Stimulated activated CD4-positive, alpha-beta T cell treated with anti-CD3 and anti-CD28 coated beads, Interleukin-1b, Interleukin-23, amount 100 ng/mL, for 48 hours (primary cell): ENCODE measurements around the gene GALNT14.

ENCODE experiments used
- DNase-seq: peaks from one replicate; pipeline ENCODE4 v3.0.0-alpha.2; 2020

Gene GALNT14

DNA sequence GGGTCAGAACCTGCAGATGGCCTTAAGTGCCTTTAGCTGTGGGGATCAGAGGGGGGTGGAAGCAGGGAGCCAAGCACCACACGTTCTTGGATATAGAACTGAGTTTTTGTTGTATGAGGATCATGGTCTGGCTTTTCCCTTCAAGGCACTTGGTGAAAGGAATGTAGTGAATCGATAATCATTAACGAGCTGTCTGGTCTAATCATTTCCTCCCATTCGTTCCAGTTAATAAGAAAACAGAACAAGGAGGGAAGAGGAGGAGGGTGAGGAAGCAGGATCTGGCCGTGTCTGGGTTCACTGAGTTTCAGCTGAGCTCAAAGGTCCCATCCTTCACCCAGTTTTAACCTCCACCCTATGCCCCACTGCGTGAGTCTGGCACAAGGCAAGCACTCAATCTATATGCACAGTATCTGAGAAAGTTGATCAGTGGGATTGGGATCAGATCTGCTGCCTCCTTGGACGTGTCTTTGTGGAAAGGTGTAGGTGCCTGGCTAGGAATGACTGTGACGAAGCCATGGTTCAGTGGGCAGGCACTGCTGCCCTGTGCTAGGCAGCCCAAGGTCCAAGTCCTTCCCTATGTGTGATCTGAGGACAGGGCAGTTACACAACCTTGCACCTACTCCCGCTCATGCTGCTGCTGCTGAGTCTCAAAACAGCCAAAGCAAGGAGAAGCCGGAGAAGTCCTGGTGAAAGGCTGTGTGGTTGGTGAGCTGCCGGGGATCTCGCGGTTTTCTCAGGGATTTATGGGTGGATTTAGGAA is 54.8 kb downstream of the GALNT14 start:
- DNase-seq = no peak

DNA sequence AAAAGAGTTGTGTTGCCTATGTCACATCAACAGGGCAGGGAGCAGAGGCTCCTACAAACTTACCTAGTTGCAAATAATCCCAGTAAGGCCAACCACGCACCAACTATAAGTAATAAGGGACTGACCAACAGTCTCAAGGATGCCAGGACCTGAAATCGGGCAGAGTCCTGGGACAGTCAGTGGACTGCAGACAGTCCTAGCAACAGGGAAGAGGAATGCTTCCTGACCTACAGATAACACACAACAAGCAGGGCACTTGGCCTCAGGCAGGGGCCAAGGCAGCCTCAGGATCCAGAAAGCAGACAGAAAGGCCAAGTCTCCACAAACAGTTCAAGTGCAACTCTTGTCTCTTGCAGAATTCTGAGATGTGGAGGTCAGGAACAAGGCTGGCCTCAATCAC is 56.2 kb downstream of the GALNT14 start:
- no peak for DNase-seq

DNA sequence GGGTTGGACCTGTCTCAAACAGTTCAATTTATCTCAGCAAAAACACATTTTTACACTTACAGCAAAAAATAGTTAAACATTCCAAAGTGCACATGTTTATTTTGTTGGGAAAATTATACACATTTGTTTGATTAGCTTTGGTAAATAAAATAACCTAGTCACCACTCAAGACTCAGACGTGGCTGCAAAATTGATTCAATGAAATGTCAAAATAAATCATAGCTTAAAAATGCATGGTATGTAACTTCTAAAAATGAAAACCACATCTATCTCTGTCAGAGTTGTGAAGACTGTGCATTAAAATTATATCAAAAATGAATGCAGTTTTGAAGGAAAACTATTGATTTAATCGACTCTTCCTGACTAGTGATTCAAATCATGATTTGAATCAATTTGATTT is 56.7 kb downstream of the GALNT14 start:
- no peak for DNase-seq

DNA sequence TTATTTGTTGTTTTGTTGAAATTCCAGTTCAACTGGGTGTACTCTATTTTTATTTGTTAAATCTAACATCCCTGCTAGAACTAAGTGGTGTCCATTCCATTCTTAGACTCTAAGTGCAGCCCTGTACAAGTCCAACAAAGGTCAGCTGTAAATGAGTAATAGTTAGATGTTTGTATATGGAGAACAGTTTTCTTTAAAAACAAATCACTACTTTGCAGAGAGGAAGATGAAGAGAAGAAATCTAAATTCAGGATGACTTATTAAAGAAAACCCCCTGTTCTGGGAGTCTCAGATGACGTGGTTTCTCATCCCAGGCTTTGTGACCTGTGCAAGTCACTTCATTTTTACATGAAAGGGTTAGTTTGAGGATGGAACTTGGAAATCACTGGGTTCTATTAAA is 57.9 kb downstream of the GALNT14 start:
- no peak for DNase-seq

DNA sequence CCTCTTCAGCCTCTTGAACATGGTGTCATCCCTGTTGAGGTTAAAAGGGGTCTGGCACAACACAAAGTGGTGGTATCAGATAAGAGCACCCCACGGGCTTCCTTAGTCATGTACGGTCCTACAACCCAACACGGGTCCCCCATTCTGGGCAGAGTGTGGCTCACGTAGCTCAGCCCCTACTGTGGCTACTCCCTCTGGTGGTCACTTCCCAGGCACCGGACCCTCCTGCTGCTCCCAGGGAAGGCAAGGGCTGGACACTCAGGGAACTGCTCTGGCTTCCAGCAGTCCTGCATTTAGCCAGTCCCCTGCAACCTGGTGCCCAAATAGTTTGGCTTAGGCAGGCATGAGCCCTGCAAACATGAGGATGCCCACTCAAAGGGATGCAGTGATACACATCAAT is 58.6 kb downstream of the GALNT14 start:
- DNase-seq = no peak

DNA sequence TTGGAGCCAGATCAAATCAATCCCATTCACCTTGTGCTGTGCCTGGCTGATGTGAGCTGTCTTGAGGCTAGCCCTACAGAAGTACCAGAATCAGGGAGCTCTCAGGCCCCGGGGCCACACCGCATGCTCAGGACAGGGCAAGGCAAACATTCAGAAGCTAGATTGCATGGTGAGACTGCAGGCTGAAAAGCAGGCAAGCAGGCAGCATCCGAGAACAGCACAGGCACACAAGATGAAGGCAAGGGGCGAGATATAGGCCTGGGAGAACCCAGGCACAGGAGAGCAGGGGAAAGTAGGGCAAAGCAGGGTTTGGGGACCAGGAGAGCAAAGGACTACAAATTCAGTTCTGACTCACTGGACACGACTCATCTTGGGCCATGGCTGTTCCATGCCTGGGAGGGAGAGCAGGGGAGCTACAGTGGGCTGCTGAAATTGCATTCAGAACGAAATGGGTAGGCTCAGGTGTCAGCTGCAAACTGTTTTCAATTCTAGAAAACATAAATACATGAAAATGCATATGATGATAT is 59.6 kb downstream of the GALNT14 start:
- no peak for DNase-seq

DNA sequence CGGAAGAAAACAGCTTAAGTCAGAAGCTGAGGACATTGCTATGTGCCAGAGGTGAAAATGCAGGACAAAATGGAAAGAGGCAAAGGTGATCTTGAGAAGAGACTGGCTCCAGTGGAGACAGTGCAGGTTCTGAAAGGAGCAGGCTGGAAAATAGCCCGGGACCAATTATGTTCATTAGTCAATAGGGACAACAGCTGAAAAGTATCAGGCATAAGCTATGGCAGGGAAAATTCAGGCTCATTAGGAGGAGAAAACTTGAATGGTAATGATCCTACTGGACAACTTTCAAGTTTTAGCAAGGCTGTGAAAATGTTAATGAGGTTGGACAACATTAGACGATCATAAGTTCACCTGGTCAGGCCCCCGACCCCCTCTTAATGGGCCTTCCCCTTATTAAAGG is 60.2 kb downstream of the GALNT14 start:
- no peak for DNase-seq

DNA sequence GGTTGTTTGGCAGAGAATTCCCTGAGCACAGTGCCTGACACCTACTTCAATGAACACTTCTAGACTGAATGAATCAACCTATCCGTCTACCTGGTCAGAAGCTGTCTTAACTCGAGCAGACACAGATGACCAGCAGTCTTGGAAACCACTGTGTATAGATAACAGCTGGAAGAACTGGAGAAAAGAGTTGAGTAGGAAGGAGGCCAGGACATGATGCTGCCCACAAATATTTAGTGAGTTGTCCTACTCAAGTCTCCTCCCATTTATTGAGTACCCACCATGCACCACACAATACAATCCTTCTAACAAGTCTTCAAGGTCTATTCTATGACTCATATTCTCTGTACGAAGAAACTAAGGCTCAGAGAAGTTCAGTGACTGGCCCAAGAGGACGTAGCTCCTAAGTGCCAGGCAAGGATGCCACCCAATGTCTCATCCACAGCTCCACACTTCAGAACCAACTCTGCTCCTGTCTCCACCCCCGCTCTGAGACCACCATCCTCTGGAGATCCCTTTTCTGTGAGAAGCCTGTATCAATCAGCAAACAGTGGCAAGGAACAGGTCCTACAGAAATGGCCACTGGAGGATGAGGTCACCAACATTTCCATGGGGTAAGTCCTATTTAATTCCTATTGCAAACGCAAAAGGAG is 62.2 kb downstream of the GALNT14 start:
- no peak for DNase-seq

DNA sequence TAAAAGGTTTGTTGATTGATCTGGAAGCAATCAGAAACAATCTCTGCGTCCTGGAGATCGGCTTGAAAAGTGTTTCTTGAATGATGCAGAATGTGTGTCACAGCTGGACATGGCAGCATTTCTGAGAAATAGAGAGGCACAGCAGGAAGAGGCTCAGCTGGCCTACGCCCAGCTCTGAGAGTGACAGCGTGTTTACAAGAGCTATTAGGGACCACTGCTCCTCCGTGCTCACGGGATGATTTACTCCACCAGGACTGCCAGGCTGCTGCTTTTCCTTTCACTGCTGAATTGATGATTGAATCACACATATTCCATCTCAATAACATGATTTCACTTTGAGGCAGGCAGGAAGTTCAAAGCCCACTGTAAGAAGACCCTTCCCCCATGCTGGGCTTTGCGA is 62.8 kb downstream of the GALNT14 start:
- DNase-seq = no peak

DNA sequence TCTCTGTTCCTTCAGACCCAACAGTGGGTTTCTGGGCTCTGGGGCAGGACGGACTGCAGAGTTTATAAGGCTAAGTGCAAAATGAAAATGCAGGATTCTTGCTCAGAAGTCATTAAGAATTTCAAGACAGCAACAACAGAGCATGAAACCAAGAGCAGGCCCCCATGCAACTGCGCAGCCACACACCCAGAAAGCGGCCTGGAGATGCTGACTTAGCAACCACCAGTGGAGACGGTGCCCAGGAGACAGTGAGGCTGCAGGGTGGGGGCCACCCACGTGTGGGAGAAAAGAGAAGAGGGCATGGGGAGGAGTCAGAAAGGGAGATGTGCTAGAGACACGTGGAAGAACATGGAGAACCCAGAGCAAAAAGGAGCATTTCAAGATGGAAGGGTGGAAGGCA is 66.5 kb downstream of the GALNT14 start:
- no peak for DNase-seq

DNA sequence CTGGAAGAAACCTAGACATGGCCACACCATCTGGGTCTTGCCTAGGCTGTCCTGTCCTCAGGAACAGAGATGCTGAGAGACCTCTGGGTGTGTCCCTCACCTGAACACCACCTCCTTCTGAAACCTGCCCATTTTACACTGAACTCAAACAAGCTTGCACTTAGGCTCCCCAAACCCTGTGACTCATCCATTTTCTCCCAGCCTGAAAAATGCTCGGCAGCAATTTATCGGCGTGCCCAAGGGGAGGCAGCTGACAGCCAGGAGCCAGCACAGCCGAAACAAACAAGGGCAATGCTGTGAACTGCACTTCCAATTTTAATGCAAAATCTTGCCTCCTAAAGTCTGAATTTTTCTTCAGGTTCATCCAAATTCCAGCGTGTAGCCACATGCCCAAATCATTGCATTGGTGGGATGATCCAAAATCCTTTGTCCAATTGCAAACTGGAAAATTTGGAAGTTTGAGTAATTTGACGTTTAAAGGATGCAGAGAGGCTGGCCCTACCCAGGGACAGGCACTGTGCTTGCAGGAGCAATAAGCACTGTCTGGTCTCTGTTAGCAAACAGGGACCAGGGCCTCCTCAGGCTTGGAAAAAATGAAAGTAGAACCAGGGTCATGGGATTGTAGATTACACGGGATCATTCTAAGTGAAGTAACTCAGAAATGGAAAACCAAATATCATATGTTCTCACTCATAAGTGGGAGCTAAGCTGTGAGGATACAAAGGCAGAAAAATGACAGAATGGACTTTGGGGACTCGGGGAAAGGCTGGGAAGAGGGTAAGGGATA is 67.7 kb downstream of the GALNT14 start:
- DNase-seq = no peak

DNA sequence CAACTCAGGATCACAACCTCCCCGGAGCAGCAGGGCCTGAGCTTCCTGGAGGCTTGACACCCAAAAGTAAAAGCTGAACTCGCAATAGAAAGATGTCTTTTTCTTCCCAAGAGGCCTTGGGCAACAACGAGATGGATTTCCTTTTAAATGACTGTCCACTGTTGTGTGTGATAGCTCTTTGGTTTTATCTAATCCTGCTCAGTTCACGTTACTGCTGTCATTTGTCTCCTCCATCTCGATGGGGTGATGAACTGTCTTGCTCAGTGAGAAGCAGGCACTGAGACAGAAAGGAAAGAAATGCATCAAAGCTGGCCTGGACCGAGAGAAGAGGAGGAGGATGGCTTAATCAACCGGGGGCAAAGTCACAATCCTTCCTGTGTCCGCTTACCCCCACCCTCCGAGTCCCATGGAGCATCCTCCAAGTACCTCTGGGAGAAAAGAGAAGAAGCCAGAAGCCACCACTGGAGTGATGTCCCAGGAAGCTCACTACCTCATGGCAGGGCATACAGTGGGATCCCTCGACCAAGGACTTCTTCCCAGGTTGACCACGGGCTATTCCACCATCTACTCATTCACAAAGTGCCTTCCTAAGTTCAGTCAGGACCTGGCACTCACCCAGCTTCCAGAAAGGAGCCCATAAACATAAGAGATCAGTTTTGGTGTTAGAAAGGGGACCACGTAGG is 68.5 kb downstream of the GALNT14 start:
- no peak for DNase-seq

DNA sequence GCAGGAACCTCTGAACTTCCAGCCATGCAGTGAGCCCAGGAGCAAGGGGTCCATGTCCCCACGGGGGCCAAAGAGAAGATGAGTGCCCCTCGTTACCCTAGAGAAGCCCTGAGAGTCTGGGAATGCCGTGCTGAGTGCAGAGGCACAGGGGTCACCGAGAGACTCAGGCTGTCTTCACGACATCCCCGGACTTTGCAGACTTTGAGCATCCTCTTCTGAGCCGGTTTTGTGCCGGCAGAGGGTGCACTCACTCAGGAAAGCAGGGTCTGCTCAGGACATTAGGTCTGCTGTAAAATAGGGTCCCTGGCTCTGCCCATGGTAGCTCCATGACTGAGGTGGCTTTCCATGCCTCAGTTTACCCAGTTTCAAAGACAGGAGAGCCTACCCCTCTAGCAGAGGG is 71.0 kb downstream of the GALNT14 start:
- DNase-seq = no peak

DNA sequence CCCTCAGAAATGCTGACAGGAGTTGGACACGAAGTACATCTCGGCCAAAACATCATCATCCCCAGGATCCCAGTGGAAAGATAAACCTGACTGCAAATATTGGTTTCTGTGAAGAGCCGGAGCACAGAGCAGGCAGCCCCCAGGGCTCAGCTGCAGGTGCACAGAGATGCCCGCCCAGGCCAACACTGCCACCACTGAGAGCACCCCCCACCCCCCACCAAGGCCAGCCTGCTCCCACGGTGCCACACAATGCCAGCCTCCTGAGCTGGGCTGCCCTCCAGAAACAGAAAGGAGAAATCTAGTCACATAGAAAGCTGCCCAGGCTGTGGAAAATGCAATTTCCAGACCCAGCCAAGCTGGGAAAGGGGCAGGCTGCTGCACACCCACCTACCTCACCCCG is 71.7 kb downstream of the GALNT14 start:
- DNase-seq = no peak

DNA sequence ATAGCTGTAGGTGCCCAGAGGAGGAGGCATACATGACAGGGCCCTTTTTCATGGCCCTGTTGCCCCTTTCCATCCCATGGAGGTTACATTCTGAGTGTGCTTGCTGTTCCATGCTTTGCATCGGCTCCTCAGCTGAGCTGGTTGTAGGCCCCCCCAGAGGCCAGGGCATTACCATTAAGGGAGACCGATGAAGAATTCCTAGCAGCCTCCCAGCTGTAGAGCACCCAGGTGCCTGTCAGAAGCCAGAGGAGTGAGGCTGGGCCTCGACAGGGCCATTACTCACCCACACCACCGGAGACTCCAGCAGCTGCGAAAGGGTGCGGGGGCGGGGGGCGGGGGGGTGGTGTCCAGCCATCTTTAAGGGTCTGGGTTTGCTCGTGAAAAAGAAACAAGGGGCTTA is 72.2 kb downstream of the GALNT14 start:
- DNase-seq = no peak

DNA sequence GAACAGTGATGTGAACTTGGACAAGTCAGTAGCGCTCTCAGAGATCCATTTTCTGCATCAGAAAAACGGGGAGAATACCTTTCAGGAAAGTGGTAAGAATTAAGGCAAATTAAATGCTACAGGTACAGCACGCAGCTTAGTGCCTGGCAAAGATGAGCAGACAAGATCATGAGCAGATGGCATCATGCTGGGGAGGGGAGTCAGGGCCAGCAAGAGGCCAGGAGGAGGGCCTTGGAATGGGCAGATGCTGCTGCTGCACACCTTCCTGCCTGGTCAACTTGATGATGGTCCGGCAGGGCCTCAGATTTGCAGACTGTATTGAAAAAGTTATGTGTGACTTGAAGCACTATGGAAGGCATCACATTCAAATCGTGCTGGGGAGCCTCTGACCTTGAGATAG is 72.9 kb downstream of the GALNT14 start:
- no peak for DNase-seq

DNA sequence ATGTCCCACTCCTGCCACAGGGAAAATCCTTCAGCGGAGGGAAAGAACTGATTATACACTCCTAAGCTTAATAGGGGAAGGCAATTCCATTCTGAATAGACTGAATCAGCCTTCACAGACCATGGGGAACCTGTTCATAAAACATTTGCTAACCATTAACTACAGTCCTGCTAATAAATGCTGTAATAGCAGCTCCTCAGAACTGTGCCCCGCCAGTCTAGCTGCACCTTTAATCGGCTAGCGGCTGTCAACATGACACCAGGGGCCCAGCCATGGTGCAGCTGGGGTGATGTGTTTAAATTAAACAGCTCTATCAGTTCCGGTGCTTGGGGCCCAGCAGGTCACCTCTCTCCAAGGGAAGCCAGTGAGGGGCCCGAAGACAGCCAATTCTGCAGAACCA is 77.8 kb downstream of the GALNT14 start:
- DNase-seq = no peak

DNA sequence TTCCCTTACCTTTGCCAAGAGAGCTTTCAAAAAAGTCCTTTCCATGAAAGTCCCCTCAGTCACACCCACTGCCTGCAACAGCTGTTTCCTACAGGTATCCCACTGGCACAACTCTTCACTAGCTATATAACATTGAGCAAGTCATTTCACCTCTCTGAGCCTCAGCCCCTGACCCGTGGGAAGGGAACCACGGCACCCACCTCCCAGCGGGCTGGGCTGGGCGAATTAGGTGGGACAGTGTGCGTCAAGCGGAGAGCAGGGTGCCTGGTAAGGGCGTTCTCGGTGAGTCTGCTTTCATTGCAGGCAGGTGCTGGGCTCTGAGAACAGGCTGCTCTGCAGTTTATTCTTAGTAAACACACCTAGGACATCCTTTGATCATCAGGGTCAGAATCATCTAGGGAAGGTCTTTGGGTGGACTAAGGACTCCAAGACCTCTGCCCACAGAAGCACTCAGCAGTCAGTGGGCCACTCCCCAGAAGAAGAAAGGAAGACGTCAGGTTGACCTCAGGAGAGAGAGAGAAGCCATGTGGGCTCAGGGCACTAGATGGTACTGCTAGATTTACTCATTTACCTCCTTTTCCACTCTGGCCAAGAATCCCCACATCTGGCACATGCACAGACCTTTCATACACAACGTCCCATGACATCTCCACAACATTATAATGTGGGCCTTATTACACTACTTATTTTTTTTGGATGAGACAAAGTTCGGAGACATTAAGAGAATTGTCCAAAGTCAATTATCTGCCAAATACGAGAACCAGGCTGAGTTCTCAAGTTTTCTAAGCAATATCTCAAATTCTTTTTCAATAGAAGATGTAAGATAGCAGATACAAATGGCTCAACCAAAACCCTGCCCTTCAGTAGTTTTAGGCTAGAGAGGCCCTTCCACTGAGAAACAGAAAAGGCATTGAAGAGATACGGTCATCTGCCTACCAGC is 79.9 kb downstream of the GALNT14 start:
- no peak for DNase-seq

DNA sequence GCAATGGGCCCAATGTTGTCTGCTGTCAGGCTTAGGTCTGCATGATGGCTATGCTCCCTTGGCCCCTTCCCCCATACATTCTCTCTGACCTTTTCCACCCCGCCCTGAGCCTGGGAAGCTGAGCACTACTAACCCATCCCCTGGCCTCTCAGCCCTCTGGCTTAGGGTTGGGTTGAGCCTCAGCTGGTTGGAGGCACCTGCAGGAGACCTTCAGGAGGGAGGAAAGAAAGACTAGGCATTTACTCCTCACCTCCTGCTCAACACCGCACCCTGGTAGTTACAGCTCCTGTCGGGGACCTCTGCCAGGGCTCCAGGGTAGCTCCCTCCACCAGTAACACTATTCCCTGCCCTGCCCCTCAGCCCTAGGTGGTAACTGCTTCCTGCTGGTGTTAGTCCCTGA is 80.5 kb downstream of the GALNT14 start:
- DNase-seq = no peak

DNA sequence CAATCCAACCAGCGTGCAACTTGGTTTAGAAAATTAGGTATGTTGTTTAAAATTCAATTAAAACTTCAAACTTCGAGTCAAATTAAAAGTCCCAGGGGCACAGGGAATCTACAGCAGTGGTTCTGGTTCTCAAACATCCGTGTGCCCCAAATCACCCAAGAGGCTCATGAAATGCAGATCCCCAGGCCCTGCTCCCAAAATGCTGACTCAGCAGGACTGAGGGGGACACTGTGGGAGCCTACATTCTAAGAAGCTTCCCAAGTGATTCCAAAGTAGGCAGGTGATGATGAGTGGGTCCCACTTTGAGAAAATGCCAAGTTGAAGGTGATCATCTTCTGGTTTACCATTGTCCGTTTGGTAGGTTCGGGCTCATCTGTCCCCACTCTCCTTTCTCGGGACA is 82.3 kb downstream of the GALNT14 start:
- no peak for DNase-seq

DNA sequence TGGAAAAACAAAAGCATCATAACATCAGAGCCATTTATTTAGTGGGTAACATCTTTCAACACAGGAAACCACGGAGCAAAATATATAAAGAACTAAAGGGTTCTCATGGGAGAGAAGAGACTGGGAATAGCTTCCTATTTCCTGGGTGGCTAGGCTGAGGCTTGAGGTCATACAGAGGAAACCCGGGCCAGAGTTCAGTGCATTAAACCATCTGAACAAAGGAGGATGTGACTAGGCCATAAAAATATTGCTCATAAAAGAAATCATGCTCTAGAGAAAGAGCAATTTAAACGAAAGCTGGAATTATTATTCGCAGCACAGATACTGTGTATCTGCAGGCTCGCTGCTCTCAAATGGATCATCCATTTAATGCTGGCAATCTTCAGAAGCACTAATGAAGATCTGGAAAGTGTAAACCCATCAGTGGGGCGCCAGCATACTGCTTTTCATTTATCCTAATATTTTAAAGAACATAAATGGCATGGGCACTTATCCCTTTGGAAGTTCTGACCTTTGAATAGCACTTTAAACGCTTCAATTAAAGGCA is 83.3 kb downstream of the GALNT14 start:
- DNase-seq = no peak
